MM.1S (cell line): Measurements from ENCODE around the gene BCAS3.

Experiments used
- DNase-seq: peaks from one replicate; pipeline ENCODE4 v3.0.0-alpha.2; 2015
- H2AFZ ChIP-seq: fragments of 300-600 bp; sonication (generic); 2 replicates; pipeline ENCODE4 v1.6.0; 2016; ENCODE audit warnings: antibody characterized with exemption, low read length
- H3F3A ChIP-seq: fragments of 300-600 bp; sonication (generic); 2 replicates; pipeline ENCODE4 v1.6.1; 2016; ENCODE audit warnings: mild to moderate bottlenecking, antibody characterized with exemption, low read length, moderate library complexity, mixed read lengths; ENCODE audit not compliant: insufficient read depth
- H3K27ac ChIP-seq: fragments of 300-600 bp; sonication (generic); 2 replicates; pipeline ENCODE4 v1.5.1; 2016; ENCODE audit warnings: mild to moderate bottlenecking, low read length
- H3K27me3 ChIP-seq: fragments of 300-600 bp; sonication (generic); replicated peaks from 2 replicates; pipeline ENCODE4 v1.6.0; 2016; ENCODE audit warnings: low read length; ENCODE audit not compliant: insufficient read depth
- H3K36me3 ChIP-seq: fragments of 300-600 bp; sonication (generic); replicated peaks from 2 replicates; pipeline ENCODE4 v1.6.1; 2016; ENCODE audit warnings: mild to moderate bottlenecking, low read length, mixed read lengths; ENCODE audit not compliant: insufficient read depth
- H3K4me1 ChIP-seq: fragments of 300-600 bp; sonication (generic); 2 replicates; pipeline ENCODE4 v1.6.1; 2016; ENCODE audit warnings: low read length, mixed read lengths
- H3K4me2 ChIP-seq: fragments of 300-600 bp; sonication (generic); 2 replicates; pipeline ENCODE4 v1.6.0; 2016; ENCODE audit warnings: low read depth, low read length
- H3K4me3 ChIP-seq: fragments of 300-600 bp; sonication (generic); 2 replicates; pipeline ENCODE4 v1.5.1; 2016; ENCODE audit warnings: low read length, mixed read lengths
- H3K79me2 ChIP-seq: fragments of 300-600 bp; sonication (generic); 2 replicates; pipeline ENCODE4 v1.6.1; 2016; ENCODE audit warnings: mixed run types, low read length, mixed read lengths
- H3K9ac ChIP-seq: fragments of 300-600 bp; sonication (generic); 2 replicates; pipeline ENCODE4 v1.6.1; 2016; ENCODE audit warnings: low read length, mixed read lengths
- H3K9me2 ChIP-seq: fragments of 300-600 bp; sonication (generic); replicated peaks from 2 replicates; pipeline ENCODE4 v1.6.1; 2016; ENCODE audit warnings: mild to moderate bottlenecking, low read length, mixed read lengths; ENCODE audit not compliant: insufficient read depth
- H3K9me3 ChIP-seq: fragments of 300-600 bp; sonication (generic); replicated peaks from 2 replicates; pipeline ENCODE4 v1.6.1; 2016; ENCODE audit warnings: mild to moderate bottlenecking, low read length, mixed read lengths; ENCODE audit not compliant: insufficient read depth
- H4K20me1 ChIP-seq: fragments of 300-600 bp; sonication (generic); 2 replicates; pipeline ENCODE4 v1.6.1; 2016; ENCODE audit warnings: mild to moderate bottlenecking, low read length, moderate library complexity, mixed read lengths; ENCODE audit not compliant: insufficient read depth
- CTCF ChIP-seq: fragments of 300-600 bp; sonication (generic); IDR thresholded peaks from 2 replicates; pipeline ENCODE4 v1.5.1; 2016; ENCODE audit warnings: antibody characterized with exemption, low read length, mixed read lengths
- EZH2 ChIP-seq: fragments of 300-600 bp; sonication (generic); optimal IDR thresholded peaks from 2 replicates; pipeline ENCODE3; 2017; ENCODE audit warnings: low read depth, mild to moderate bottlenecking, antibody characterized with exemption, low read length, mixed read lengths
- EZH2phosphoT487 ChIP-seq: fragments of 300-600 bp; sonication (generic); IDR thresholded peaks from 2 replicates; pipeline ENCODE4 v1.6.1; 2018; ENCODE audit warnings: antibody characterized with exemption, low read length

Gene BCAS3

GRCh38 chr17:61149106-61149825 is 471.6 kb downstream of the BCAS3 start:
- Histone ChIP-seq H3K9ac (no peak overlapping the region), H3K4me1 (no peaks in the 10 kb centered on the region), H3K27me3 (no peaks in the 10 kb centered on the region), H3K9me3 (no peaks in the 10 kb centered on the region), H3K4me2 (no peak overlapping the region), H3F3A (no peaks in the 10 kb centered on the region), H3K27ac (no peak overlapping the region), H2AFZ (no peak overlapping the region), H4K20me1 (no peaks in the 10 kb centered on the region), H3K79me2 (no peaks in the 10 kb centered on the region), H3K4me3 (no peak overlapping the region), H3K9me2 (no peaks in the 10 kb centered on the region), H3K36me3 (no peaks in the 10 kb centered on the region)
- no peak for DNase-seq
- no peak for TF ChIP-seq EZH2phosphoT487
- TF ChIP-seq CTCF, result no peak
- no peak for TF ChIP-seq EZH2

- no peaks in the 10 kb centered on the region for H3K36me3 ChIP-seq
- TF ChIP-seq CTCF, result no peak
- no peak for TF ChIP-seq EZH2
- no peak for TF ChIP-seq EZH2phosphoT487
- no peaks in the 10 kb centered on the region for H3K4me1 ChIP-seq
- no peaks in the 10 kb centered on the region for H3F3A ChIP-seq
- H3K9ac ChIP-seq, result no peak overlapping the region
- no peaks in the 10 kb centered on the region for H3K27me3 ChIP-seq
- H4K20me1 ChIP-seq, result no peaks in the 10 kb centered on the region
- no peaks in the 10 kb centered on the region for H3K79me2 ChIP-seq
- no peaks in the 10 kb centered on the region for H3K9me3 ChIP-seq
- H3K27ac ChIP-seq, result no peak overlapping the region
- no peak overlapping the region for H2AFZ ChIP-seq
- no peak for DNase-seq
- H3K4me2 ChIP-seq, result no peak overlapping the region
- H3K9me2 ChIP-seq, result no peaks in the 10 kb centered on the region
- no peak overlapping the region for H3K4me3 ChIP-seq
Observed at GRCh38 chr17:61149862-61150362, 472.3 kb downstream of the BCAS3 start.

GRCh38 chr17:61150686-61151299 is 473.1 kb downstream of the BCAS3 start:
- TF ChIP-seq CTCF, result no peak
- no peak for TF ChIP-seq EZH2phosphoT487
- Histone ChIP-seq H3K9ac (no peak overlapping the region), H3K9me2 (no peaks in the 10 kb centered on the region), H3K36me3 (no peaks in the 10 kb centered on the region), H4K20me1 (no peaks in the 10 kb centered on the region), H3K27me3 (no peaks in the 10 kb centered on the region), H3K4me1 (no peaks in the 10 kb centered on the region), H3K79me2 (no peaks in the 10 kb centered on the region), H3K27ac (no peak overlapping the region), H3K4me2 (no peak overlapping the region), H3K4me3 (no peak overlapping the region), H2AFZ (no peak overlapping the region), H3F3A (no peaks in the 10 kb centered on the region), H3K9me3 (no peaks in the 10 kb centered on the region)
- no peak for DNase-seq
